ENCODE data around the gene EXOSC9. TPM values are rescaled to one million over a fixed set of nuclear protein-coding genes. Genes with fewer than 3 reads are reported as not detected.

The EXOSC9 gene
- total and polyA plus RNA-seq, 2 experiments from 2014 or later, result 71.9 to 105 TPM

GRCh38 chr4:121800638-121800960, 524 bp upstream of the EXOSC9 start:
- H3K9me3 Mint-ChIP-seq, result no peaks in the 10 kb centered on the region
- H3K27ac Mint-ChIP-seq, result peak overlapping the region; percentile 97
- H3K36me3 ChIP-seq (ENCODE audit: insufficient read depth), result peaks cover 30% of the 10 kb centered on the region
- H2AFZ ChIP-seq, result peak overlapping the region; percentile 49; the same call in 1 of the 2 replicates
- peaks cover 28% of the 10 kb centered on the region for H3K79me2 ChIP-seq (replicated peaks; ENCODE audit: insufficient read depth)
- H3K27me3 Mint-ChIP-seq (ENCODE audit: insufficient read depth, low read depth, poor library complexity), result peaks cover 9% of the 10 kb centered on the region
- no peaks in the 10 kb centered on the region for H3F3A ChIP-seq (replicated peaks; ENCODE audit: low read depth)
- ATAC-seq, result no peak
- H4K20me1 ChIP-seq (replicated peaks; ENCODE audit: insufficient read depth), result 0 out of 2 replicates have a peak, but pooled peaks cover 9% of the 10 kb centered on the region
- peaks cover 36% of the 10 kb centered on the region for H3K36me3 Mint-ChIP-seq (ENCODE audit: low read depth)
- peak overlapping the region; percentile 92 for H3K27ac ChIP-seq (ENCODE audit: low read depth)
- no peaks in the 10 kb centered on the region for H3K9me2 ChIP-seq (ENCODE audit: insufficient read depth)
- TF ChIP-seq EZH2phosphoT487 (IDR thresholded peaks at IDR 0.05; ENCODE audit: unreplicated experiment) (no peak), EZH2 (IDR thresholded peaks at IDR 0.05; ENCODE audit: low read depth, unreplicated experiment) (no peak), CTCF (conservative IDR thresholded peaks at IDR 0.05; ENCODE audit: low read depth in 2 of 2) (no peak), POLR2AphosphoS5 (IDR thresholded peaks at IDR 0.05; ENCODE audit: low read depth) (no peak), ETS1 (IDR thresholded peaks at IDR 0.05) (no peak), NANOG (IDR thresholded peaks at IDR 0.05; ENCODE audit: borderline replicate concordance) (no peak), JUNB (IDR thresholded peaks at IDR 0.05; ENCODE audit: unreplicated experiment) (no peak)
- H3K4me3 ChIP-seq, result peak overlapping the region; percentile 73
- H3K4me2 ChIP-seq, result peak overlapping the region; percentile 86
- H3K4me1 ChIP-seq (ENCODE audit: insufficient read depth), result peaks cover 5% of the 10 kb centered on the region; the same call in 1 of the 2 replicates
- H3K4me3 Mint-ChIP-seq, result peak overlapping the region; percentile 98
- DNase-seq (ENCODE audit: low spot score), result no peak
- no peaks in the 10 kb centered on the region for H3K27me3 ChIP-seq (ENCODE audit: insufficient read depth)
- H3K4me1 Mint-ChIP-seq, result peaks cover 27% of the 10 kb centered on the region

- no peak overlapping the region for H2AFZ ChIP-seq
- no peaks in the 10 kb centered on the region for H3K9me3 Mint-ChIP-seq
- H3K27ac Mint-ChIP-seq, result peak overlapping the region; percentile 97
- ATAC-seq (no peak), DNase-seq (ENCODE audit: low spot score) (no peak)
- H3K4me3 ChIP-seq, result peak overlapping the region; percentile 73
- peaks cover 9% of the 10 kb centered on the region for H3K27me3 Mint-ChIP-seq (ENCODE audit: insufficient read depth, low read depth, poor library complexity)
- TF ChIP-seq JUNB (IDR thresholded peaks at IDR 0.05; ENCODE audit: unreplicated experiment) (no peak), ETS1 (IDR thresholded peaks at IDR 0.05) (no peak), REST (IDR thresholded peaks at IDR 0.05; ENCODE audit: unreplicated experiment) (no peak), ZNF331 (CRISPR knock-in tag; IDR thresholded peaks at IDR 0.05; ENCODE audit: low read depth) (no peak), CREB1 (CRISPR knock-in tag; IDR thresholded peaks at IDR 0.05; ENCODE audit: low read depth) (no peak), POLR2AphosphoS5 (IDR thresholded peaks at IDR 0.05; ENCODE audit: low read depth) (no peak), CTCF (conservative IDR thresholded peaks at IDR 0.05; ENCODE audit: low read depth in 2 of 2) (no peak), EZH2 (IDR thresholded peaks at IDR 0.05; ENCODE audit: low read depth, unreplicated experiment) (no peak), EZH2phosphoT487 (IDR thresholded peaks at IDR 0.05; ENCODE audit: unreplicated experiment) (no peak), NANOG (IDR thresholded peaks at IDR 0.05; ENCODE audit: borderline replicate concordance) (no peak), STAT1 (IDR thresholded peaks at IDR 0.05; ENCODE audit: unreplicated experiment) (no peak)
- no peaks in the 10 kb centered on the region; the same call in 1 of the 2 replicates for H3K4me1 ChIP-seq (ENCODE audit: insufficient read depth)
- H3K36me3 Mint-ChIP-seq (ENCODE audit: low read depth), result peaks cover 47% of the 10 kb centered on the region
- H3F3A ChIP-seq (replicated peaks; ENCODE audit: low read depth), result no peaks in the 10 kb centered on the region
- no peaks in the 10 kb centered on the region for H3K9me2 ChIP-seq (ENCODE audit: insufficient read depth)
- H3K27ac ChIP-seq (ENCODE audit: low read depth), result peak overlapping the region; percentile 65; the same call in 1 of the 2 replicates
- peaks cover 28% of the 10 kb centered on the region for H3K79me2 ChIP-seq (replicated peaks; ENCODE audit: insufficient read depth)
- H3K4me1 Mint-ChIP-seq, result peaks cover 19% of the 10 kb centered on the region; the same call in 2 of the 3 replicates
- 0 out of 2 replicates have a peak, but pooled peaks cover 9% of the 10 kb centered on the region for H4K20me1 ChIP-seq (replicated peaks; ENCODE audit: insufficient read depth)
- no peaks in the 10 kb centered on the region for H3K27me3 ChIP-seq (ENCODE audit: insufficient read depth)
- peaks cover 34% of the 10 kb centered on the region for H3K36me3 ChIP-seq (ENCODE audit: insufficient read depth)
- H3K4me2 ChIP-seq, result peak overlapping the region; percentile 86
- H3K4me3 Mint-ChIP-seq, result peak overlapping the region; percentile 98
Measured at GRCh38 chr4:121801715-121802075, 572 bp downstream of the EXOSC9 start.

All from GM23338 (cell line).